Measurements from ENCODE around the gene C3orf80.

DNA sequence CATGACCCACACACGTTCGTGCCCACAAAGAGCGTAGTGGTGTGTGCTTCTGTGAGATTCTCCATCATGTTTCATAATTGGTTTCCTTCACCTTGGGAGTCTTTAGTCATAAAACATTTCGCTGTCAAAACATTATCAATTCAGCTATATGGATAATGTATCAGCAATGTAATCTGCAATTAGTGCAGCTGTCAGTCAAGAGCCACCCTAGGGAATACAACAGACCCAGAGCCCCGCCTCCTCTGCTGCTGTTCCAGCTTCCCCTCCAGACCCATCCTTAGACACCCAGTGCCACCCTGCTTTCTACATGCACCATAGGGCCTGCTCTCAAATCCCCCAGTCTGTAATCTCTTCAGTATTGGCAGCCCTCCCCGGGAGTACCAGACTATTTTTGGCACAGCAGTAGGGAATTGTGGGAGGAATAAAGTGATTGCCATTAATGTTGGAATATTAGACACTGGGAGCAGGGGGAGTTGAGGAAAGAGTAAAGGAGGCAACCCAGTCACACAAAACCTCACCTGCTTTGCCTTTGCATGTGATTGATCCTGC is 31.5 kb upstream of the C3orf80 start:
- TF ChIP-seq, protein P1, sequence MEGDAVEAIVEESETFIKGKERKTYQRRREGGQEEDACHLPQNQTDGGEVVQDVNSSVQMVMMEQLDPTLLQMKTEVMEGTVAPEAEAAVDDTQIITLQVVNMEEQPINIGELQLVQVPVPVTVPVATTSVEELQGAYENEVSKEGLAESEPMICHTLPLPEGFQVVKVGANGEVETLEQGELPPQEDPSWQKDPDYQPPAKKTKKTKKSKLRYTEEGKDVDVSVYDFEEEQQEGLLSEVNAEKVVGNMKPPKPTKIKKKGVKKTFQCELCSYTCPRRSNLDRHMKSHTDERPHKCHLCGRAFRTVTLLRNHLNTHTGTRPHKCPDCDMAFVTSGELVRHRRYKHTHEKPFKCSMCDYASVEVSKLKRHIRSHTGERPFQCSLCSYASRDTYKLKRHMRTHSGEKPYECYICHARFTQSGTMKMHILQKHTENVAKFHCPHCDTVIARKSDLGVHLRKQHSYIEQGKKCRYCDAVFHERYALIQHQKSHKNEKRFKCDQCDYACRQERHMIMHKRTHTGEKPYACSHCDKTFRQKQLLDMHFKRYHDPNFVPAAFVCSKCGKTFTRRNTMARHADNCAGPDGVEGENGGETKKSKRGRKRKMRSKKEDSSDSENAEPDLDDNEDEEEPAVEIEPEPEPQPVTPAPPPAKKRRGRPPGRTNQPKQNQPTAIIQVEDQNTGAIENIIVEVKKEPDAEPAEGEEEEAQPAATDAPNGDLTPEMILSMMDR (conservative IDR thresholded peaks at IDR 0.05 in 1 of 2, IDR thresholded peaks at IDR 0.05 in 1 of 2; ENCODE audit: low read depth in 1 of 2, low read length in 2 of 2) = no peak
- no peak for TF ChIP-seq EZH2 (IDR thresholded peaks at IDR 0.05; ENCODE audit: low read length, missing control alignments)

Measured in fibroblast of lung (primary cell).